ENCODE results near the gene PEX3.

DNA sequence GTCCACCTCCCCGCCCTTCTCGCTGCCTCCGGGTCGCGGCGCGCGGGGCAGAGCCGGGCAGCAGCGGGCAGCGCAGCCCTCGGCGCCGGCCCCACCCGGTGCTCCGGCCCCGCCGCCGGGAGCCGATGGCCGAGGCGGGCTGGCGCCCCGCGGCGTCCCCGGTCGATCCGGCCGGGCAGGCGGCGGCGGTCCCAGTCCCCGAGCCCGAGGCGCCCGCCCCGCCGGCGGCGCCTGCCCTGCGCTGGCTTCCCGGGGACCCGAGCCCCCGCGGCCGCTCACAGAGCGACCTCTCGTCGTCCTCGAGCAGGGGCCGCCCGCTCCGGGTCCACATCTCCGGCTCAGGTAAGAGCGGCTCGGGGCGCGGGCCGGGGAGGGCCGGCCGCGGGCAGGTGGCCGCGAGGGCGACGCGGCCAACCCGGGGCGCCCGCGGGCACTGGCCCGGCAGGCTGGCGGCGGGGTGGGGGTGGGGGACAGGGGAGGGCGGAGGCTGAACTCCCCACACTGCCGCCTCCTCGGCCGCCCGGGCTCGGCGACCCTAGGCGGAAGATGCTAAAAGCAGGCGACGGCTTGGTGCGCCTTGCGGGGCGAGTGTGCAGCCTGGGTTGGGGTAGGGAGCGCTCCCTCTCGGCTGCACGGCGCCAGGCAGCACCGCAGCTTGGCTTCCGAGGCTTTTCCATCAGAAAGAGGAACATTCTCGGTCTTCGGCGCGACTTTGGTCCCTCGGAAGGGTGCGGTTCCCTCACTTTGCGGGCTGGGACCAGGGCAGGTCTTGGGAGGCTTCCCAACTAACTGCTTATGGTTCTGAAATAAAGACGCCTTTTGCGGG, 86.5 kb downstream of the PEX3 start:
- TF ChIP-seq, protein P1, sequence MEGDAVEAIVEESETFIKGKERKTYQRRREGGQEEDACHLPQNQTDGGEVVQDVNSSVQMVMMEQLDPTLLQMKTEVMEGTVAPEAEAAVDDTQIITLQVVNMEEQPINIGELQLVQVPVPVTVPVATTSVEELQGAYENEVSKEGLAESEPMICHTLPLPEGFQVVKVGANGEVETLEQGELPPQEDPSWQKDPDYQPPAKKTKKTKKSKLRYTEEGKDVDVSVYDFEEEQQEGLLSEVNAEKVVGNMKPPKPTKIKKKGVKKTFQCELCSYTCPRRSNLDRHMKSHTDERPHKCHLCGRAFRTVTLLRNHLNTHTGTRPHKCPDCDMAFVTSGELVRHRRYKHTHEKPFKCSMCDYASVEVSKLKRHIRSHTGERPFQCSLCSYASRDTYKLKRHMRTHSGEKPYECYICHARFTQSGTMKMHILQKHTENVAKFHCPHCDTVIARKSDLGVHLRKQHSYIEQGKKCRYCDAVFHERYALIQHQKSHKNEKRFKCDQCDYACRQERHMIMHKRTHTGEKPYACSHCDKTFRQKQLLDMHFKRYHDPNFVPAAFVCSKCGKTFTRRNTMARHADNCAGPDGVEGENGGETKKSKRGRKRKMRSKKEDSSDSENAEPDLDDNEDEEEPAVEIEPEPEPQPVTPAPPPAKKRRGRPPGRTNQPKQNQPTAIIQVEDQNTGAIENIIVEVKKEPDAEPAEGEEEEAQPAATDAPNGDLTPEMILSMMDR (IDR thresholded peaks at IDR 0.05), result peak in 1 of 6 experiments; percentile 50
- TF ChIP-seq POLR2A (IDR thresholded peaks at IDR 0.05), result no peak
